Measurements from ENCODE around the gene PHLDB3.
"Not testable (repeated sequence)": the region's sequence is repeated elsewhere in the genome, so short reads cannot be mapped to it uniquely, and the experiment has no call there.

Gene PHLDB3

GRCh38 chr19:43504426-43505185 is at the start of gene PHLDB3:
Gene PHLDB3, minus strand, starts transcription at chr19:43504746. Its CDS starts 628 bp downstream, at chr19:43504118.
- DNase-seq = no peak

- DNase-seq = no peak
Observed at GRCh38 chr19:43553656-43554055, 49.1 kb upstream of the PHLDB3 start.

GRCh38 chr19:43552616-43553015 is 48.1 kb upstream of the PHLDB3 start:
- no peak for DNase-seq

- DNase-seq = no peak
Observed at GRCh38 chr19:43552198-43552450, 47.6 kb upstream of the PHLDB3 start.

GRCh38 chr19:43551399-43552197 is 47.1 kb upstream of the PHLDB3 start:
- no peak for DNase-seq

GRCh38 chr19:43548706-43549105 is 44.2 kb upstream of the PHLDB3 start:
- DNase-seq = no peak

- not testable (repeated sequence) for DNase-seq
Observed at GRCh38 chr19:43547926-43548325, 43.4 kb upstream of the PHLDB3 start.

- no peak for DNase-seq
Observed at GRCh38 chr19:43546581-43546980, 42.0 kb upstream of the PHLDB3 start.

GRCh38 chr19:43545981-43546380 is 41.4 kb upstream of the PHLDB3 start:
- no peak for DNase-seq

- no peak for DNase-seq
Observed at GRCh38 chr19:43545276-43545675, 40.7 kb upstream of the PHLDB3 start.

- DNase-seq = no peak
Observed at GRCh38 chr19:43544077-43544476, 39.5 kb upstream of the PHLDB3 start.

- DNase-seq = no peak
Observed at GRCh38 chr19:43541920-43542650, 37.5 kb upstream of the PHLDB3 start.

GRCh38 chr19:43540381-43540780 is 35.8 kb upstream of the PHLDB3 start:
- no peak for DNase-seq

GRCh38 chr19:43538922-43539321 is 34.4 kb upstream of the PHLDB3 start:
- DNase-seq = no peak

- DNase-seq = no peak
Observed at GRCh38 chr19:43534816-43535761, 30.5 kb upstream of the PHLDB3 start.

GRCh38 chr19:43534305-43534815 is 29.8 kb upstream of the PHLDB3 start:
- no peak for DNase-seq

- peak; percentile 93 for DNase-seq
Observed at GRCh38 chr19:43533546-43534304, 29.2 kb upstream of the PHLDB3 start.

GRCh38 chr19:43532962-43533545 is 28.5 kb upstream of the PHLDB3 start, which contains the start of gene ZNF575:
Gene ZNF575, plus strand, starts transcription at chr19:43533188. Its CDS starts 1,235 bp downstream, at chr19:43534423.
- DNase-seq = peak; percentile 76

- DNase-seq = no peak
Observed at GRCh38 chr19:43532571-43532961, 28.0 kb upstream of the PHLDB3 start.

- no peak for DNase-seq
Observed at GRCh38 chr19:43527860-43528622, 23.5 kb upstream of the PHLDB3 start.

All from GOT3 (cell line).